Skeletal muscle satellite cell (primary cell): ENCODE data around the gene PCNX3.

Experiments used
- H3K27me3 ChIP-seq: 2 replicates; pipeline ENCODE4 v1.7.0; 2013; ENCODE audit warnings: low read length; ENCODE audit not compliant: control insufficient read depth, insufficient read depth
- H3K36me3 ChIP-seq: 2 replicates; pipeline ENCODE4 v1.7.0; 2013; ENCODE audit warnings: mild to moderate bottlenecking, control low read depth, low read length; ENCODE audit not compliant: insufficient read depth
- H3K4me1 ChIP-seq: 2 replicates; pipeline ENCODE4 v1.7.0; 2013; ENCODE audit warnings: low read length; ENCODE audit not compliant: control insufficient read depth, insufficient read depth
- H3K4me2 ChIP-seq: 2 replicates; pipeline ENCODE4 v1.7.0; 2013; ENCODE audit warnings: mild to moderate bottlenecking, low read length
- H3K4me3 ChIP-seq: 2 replicates; pipeline ENCODE4 v1.7.0; 2013; ENCODE audit warnings: low read length
- H3K9ac ChIP-seq: 2 replicates; pipeline ENCODE4 v1.7.0; 2013; ENCODE audit warnings: mild to moderate bottlenecking, low read depth, low read length, moderate library complexity
- H3K9me3 ChIP-seq: replicated peaks from 2 replicates; pipeline ENCODE4 v1.7.0; 2013; ENCODE audit warnings: mild to moderate bottlenecking, control low read depth, low read length

Gene PCNX3

GRCh38 chr11:65617990-65618751, 2.6 kb downstream of the PCNX3 start:
- Histone ChIP-seq H3K4me3 (no peak overlapping the region), H3K4me2 (no peak overlapping the region), H3K36me3 (peaks cover 52% of the 10 kb centered on the region), H3K9me3 (no peaks in the 10 kb centered on the region), H3K27me3 (no peaks in the 10 kb centered on the region), H3K9ac (no peak overlapping the region), H3K4me1 (peaks cover 14% of the 10 kb centered on the region)

GRCh38 chr11:65618763-65619162, 3.2 kb downstream of the PCNX3 start:
- Histone ChIP-seq H3K4me3 (no peak overlapping the region), H3K4me1 (peaks cover 11% of the 10 kb centered on the region), H3K36me3 (peaks cover 58% of the 10 kb centered on the region), H3K9me3 (no peaks in the 10 kb centered on the region), H3K9ac (no peak overlapping the region), H3K4me2 (no peak overlapping the region), H3K27me3 (no peaks in the 10 kb centered on the region)

- H3K9me3 ChIP-seq, result no peaks in the 10 kb centered on the region
- H3K4me3 ChIP-seq, result no peak overlapping the region
- peaks cover 64% of the 10 kb centered on the region for H3K36me3 ChIP-seq
- H3K9ac ChIP-seq, result no peak overlapping the region
- H3K27me3 ChIP-seq, result no peaks in the 10 kb centered on the region
- H3K4me2 ChIP-seq, result no peak overlapping the region
- H3K4me1 ChIP-seq, result peaks cover 11% of the 10 kb centered on the region
Measured at GRCh38 chr11:65619281-65619928, 3.8 kb downstream of the PCNX3 start.

- Histone ChIP-seq H3K9me3 (no peaks in the 10 kb centered on the region), H3K4me1 (peaks cover 11% of the 10 kb centered on the region), H3K36me3 (peaks cover 75% of the 10 kb centered on the region), H3K27me3 (no peaks in the 10 kb centered on the region), H3K4me3 (no peak overlapping the region), H3K9ac (no peak overlapping the region), H3K4me2 (no peak overlapping the region)
Measured at GRCh38 chr11:65620666-65621065, 5.1 kb downstream of the PCNX3 start.

GRCh38 chr11:65621460-65621859, 5.9 kb downstream of the PCNX3 start:
- H3K36me3 ChIP-seq, result peaks cover 83% of the 10 kb centered on the region
- H3K9ac ChIP-seq, result no peak overlapping the region
- H3K4me1 ChIP-seq, result peaks cover 9% of the 10 kb centered on the region
- H3K9me3 ChIP-seq, result no peaks in the 10 kb centered on the region
- no peaks in the 10 kb centered on the region for H3K27me3 ChIP-seq
- H3K4me3 ChIP-seq, result no peak overlapping the region
- no peak overlapping the region for H3K4me2 ChIP-seq

- no peak overlapping the region for H3K4me2 ChIP-seq
- no peaks in the 10 kb centered on the region for H3K9me3 ChIP-seq
- H3K36me3 ChIP-seq, result peaks cover 88% of the 10 kb centered on the region
- no peaks in the 10 kb centered on the region for H3K27me3 ChIP-seq
- peaks cover 4% of the 10 kb centered on the region for H3K4me1 ChIP-seq
- no peak overlapping the region for H3K9ac ChIP-seq
- no peak overlapping the region for H3K4me3 ChIP-seq
Measured at GRCh38 chr11:65622011-65622410, 6.4 kb downstream of the PCNX3 start.

- Histone ChIP-seq H3K9ac (no peak overlapping the region), H3K4me2 (no peak overlapping the region), H3K36me3 (peaks cover 89% of the 10 kb centered on the region), H3K4me1 (no peaks in the 10 kb centered on the region), H3K4me3 (no peak overlapping the region), H3K9me3 (no peaks in the 10 kb centered on the region), H3K27me3 (no peaks in the 10 kb centered on the region)
Measured at GRCh38 chr11:65623177-65623576, 7.6 kb downstream of the PCNX3 start.

- Histone ChIP-seq H3K36me3 (peaks cover 87% of the 10 kb centered on the region), H3K4me3 (no peak overlapping the region), H3K27me3 (no peaks in the 10 kb centered on the region), H3K4me1 (no peaks in the 10 kb centered on the region), H3K9ac (no peak overlapping the region), H3K4me2 (no peak overlapping the region), H3K9me3 (no peaks in the 10 kb centered on the region)
Measured at GRCh38 chr11:65623852-65624616, 8.5 kb downstream of the PCNX3 start.

GRCh38 chr11:65624931-65625627, 9.5 kb downstream of the PCNX3 start:
- H3K36me3 ChIP-seq, result peaks cover 88% of the 10 kb centered on the region

GRCh38 chr11:65625628-65626342, 10.2 kb downstream of the PCNX3 start:
- no peaks in the 10 kb centered on the region for H3K9me3 ChIP-seq
- H3K9ac ChIP-seq, result no peak overlapping the region
- no peaks in the 10 kb centered on the region for H3K27me3 ChIP-seq
- H3K4me3 ChIP-seq, result no peak overlapping the region
- peaks cover 88% of the 10 kb centered on the region for H3K36me3 ChIP-seq
- no peaks in the 10 kb centered on the region for H3K4me1 ChIP-seq
- H3K4me2 ChIP-seq, result no peak overlapping the region

More at GRCh38 chr11:65624931-65625627, 9.5 kb downstream of the PCNX3 start:
- Histone ChIP-seq H3K4me3 (no peak overlapping the region), H3K4me2 (no peak overlapping the region), H3K9ac (no peak overlapping the region), H3K4me1 (no peaks in the 10 kb centered on the region), H3K27me3 (no peaks in the 10 kb centered on the region), H3K9me3 (no peaks in the 10 kb centered on the region)
